PC-9 (cell line): Measurements from ENCODE around the gene HDGFL3.

ENCODE experiments used
- CTCF ChIP-seq: fragments of 200-600 bp; sonication (generic); conservative IDR thresholded peaks from 2 replicates; pipeline ENCODE4 v1.6.1; 2017; ENCODE audit warnings: mixed run types, antibody characterized with exemption, mild to moderate bottlenecking, moderate library complexity
- EZH2 ChIP-seq: fragments of 200-600 bp; sonication (generic); IDR thresholded peaks from 2 replicates; pipeline ENCODE4 v1.8.0; 2017; ENCODE audit warnings: antibody characterized with exemption, low read depth

GRCh38 chr15:83207660-83208366 lies at the start of gene HDGFL3:
- TF ChIP-seq CTCF (no peak), EZH2 (no peak)
